Right renal pelvis (tissue), 4 donors: ENCODE results near the gene KIAA1217. TPM values are rescaled to one million over a fixed set of nuclear protein-coding genes. Genes with fewer than 3 reads are reported as not detected.

Source experiments
- DNase-seq, 4 donors: peaks; one replicate each; pipeline ENCODE4 v3.0.0-alpha.2; 2013; ENCODE audit warnings: low read depth in 4 of 4, low spot score in 3 of 4, missing footprints in 1 of 4
- polyA plus RNA-seq, 4 donors: library from polyadenylated mRNA; unstranded; fragments of 120-200 nt; gene quantifications; one replicate each; pipeline ENCODE4 v1.2.1, GENCODE V29; 2013; ENCODE audit not compliant: insufficient read length in 4 of 4

KIAA1217 gene
- polyA plus RNA-seq, 4 donors = 77.7 to 94.6 (median 84.9) TPM

DNA sequence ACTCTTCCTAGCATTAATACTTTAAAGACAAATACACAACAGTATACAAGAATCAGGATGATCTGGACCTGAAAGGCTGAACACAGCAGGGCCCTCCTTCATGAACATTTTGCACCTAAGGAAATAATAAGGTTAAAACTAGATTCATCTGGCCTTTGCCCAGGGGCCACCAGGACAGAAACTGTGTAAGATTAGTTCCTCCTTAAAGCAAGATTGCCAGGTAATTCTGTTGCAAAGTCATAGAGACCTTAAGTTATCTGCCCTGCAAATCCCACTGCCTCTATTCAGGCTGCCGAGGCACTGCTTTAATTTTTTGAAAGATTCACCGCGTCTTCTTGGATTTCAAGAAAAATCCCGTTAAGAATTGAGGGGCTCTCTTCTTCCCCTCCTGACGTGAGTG is 1.6 kb upstream of the KIAA1217 start:
- no peak for DNase-seq

DNA sequence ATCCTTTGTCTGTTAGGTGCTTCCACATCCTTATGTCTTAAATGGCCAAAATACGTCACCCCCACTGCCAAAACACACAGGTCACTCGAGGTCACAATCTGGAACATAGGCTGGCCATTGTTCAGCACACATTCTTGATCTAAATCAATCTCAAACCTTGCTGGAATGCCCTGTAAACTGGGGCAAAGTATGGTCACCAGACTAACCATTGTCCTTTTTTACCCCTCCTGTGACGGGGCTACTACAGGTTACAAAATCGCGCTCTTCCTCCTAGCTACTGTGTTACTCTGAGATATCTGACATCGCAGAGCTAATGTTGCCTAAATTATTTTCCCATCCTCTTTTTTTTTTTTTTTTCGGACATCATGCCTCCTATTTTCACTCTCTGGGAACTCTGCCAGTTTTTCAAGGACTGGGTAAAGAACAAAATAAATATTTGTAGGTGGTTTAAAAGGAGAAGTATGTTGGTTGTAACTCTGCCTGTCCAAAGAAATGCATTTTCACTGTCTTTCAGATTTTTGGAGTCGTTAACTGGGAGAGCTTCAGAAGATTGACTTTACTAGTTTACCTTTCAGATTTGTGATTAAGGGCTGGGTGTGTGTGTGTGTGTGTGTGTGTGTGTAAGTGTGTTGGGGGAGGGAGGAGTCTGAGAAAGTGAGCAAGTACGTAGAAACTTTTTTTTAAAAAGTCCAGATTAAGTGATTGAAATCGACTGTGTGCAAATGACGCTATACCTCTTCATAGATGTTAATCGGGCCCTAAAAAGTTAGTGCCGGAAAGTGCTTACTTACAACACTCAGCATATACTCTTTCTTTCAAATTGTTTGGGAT is 942 bp upstream of the KIAA1217 start:
- peak in 2 of 4 donors; percentile 32 to 47 for DNase-seq

DNA sequence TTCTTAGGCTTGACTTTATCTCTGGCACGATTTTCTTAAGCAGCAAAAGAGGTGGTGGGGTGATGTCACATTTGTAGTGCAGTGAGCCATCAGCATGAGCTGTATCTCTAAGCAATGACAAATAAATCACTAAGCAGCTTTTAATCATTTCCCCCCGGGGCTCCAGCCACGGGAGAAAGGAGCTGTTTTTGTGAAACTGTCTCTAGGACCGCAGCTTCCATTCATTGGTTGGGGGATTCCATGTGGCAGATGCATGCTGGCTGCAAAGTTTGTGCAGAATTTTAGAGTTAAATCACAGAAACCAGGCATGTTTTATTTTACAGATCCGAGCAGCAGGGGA is 464 bp downstream of the KIAA1217 start:
- peak in 3 of 4 donors; percentile 29 to 56 (median 30) for DNase-seq

DNA sequence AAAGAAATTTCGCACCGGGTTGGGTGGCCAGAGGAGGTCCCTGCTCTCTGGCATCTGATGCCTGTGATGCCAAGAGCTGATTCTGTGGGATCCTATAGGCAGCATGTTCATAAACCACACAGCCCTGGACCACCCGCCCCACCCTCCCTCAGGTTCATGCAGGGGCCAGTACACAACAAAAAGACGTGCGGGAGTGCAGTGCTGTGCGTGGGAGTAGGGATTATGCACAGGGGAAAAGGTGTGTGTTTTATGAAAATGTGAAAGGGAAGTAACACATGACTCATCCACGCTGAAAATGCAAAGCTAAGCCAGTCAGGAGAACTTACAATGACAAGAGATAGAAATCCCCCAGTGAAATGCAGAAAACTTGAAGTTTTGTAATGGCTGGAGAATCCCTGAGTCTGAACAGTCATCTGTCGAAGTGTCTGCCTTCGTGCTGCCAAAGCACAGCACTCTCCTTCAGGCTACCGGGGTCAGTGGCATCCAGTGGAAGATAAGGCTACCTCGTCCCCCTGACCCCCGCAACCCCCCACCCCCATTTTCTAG is 1.1 kb downstream of the KIAA1217 start:
- DNase-seq = peak in 1 of 4 donors; percentile 45

DNA sequence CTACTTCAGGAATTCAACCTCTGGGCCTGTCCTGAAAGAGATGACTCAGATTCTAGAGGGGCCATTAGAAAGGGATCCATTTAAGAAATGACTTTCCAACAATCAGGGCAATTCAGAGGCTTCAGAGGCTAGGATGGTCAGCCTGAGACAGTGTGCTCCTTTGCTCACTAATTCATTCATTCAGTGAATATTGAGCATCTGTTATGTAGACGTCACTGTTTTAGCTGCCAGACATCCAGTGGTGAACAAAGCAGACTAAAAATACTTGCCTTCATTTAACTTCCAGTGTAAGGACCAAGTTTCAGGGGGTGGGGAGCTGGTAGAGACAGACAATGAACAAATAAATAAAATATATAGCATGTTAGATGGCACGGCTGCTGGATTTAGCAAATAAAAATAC is 1.6 kb downstream of the KIAA1217 start:
- DNase-seq = no peak

DNA sequence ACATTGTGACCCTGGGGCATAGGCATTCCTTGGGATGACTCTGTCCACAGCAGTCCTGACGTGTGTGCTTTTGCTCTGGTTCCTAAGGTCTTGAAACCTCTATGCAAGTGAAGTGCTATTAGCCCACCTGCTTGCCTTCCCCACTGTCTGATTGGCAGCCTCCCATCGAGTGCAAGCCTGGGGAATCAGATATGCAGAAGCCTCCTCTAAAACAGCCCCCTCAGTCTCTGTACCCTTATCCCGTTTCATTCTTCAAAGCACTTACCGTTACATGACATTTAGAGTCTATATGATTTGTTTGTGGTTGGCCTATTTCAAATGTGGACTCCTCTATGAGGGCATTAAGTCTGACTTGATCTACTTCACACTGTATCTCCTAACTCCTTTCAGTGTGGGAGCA is 4.3 kb downstream of the KIAA1217 start:
- no peak for DNase-seq

DNA sequence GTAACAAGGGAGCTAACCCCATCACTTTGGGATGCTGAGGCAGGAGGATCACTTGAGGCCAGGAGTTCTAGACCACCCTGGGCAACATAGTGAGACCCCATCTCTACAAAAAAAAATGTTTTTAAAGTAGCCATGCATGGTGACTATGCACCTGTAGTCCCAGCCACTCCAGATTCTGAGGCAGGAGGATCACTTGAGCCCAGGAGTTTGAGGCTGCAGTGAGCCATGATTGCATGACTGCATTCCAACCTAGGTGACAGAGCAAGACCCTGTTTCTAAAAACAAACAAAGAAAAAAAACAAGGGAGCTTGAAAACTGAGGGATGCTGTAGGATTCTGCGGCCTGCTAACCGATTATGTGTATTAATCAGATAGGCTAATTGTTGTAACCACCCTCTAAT is 4.9 kb downstream of the KIAA1217 start:
- no peak for DNase-seq

DNA sequence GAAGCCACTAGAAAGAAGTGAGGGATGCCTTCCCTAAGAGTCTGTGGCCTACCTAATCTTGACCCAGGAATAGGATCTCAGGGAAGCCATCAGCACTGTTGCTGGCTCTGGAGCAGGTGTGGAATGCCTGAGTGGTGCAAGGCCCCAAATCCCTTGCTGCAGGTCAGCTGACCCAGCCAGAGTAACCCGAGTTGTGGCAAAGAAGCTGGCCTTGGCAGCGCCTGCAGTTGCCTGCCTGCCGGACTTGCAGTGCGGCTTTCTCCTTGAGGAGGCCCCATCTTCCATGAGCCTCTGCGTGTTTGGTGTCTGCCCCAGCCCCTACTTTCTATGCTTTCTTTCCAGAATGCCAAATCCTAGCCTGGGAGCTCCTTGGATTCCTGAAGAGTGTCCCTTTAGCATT is 5.8 kb downstream of the KIAA1217 start:
- no peak for DNase-seq

DNA sequence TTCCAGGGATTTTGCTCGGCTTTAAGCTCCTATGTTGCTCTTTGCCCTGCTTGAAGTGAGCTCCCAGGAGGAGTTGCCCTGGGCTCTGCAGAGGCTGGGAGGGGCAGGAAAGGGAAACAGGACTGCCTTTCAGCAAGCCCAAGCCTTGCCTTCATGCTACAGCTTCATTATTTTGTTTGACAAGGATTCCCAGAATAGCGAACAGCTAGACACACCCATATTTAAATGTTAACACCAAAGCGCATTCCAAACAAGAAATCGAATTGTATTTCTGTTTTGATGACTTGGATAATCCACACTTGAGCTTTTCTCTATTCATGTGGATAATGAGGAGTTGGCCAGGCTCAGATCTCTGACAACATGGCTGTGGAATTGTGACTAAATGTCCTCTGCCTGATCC is 6.3 kb downstream of the KIAA1217 start:
- no peak for DNase-seq

DNA sequence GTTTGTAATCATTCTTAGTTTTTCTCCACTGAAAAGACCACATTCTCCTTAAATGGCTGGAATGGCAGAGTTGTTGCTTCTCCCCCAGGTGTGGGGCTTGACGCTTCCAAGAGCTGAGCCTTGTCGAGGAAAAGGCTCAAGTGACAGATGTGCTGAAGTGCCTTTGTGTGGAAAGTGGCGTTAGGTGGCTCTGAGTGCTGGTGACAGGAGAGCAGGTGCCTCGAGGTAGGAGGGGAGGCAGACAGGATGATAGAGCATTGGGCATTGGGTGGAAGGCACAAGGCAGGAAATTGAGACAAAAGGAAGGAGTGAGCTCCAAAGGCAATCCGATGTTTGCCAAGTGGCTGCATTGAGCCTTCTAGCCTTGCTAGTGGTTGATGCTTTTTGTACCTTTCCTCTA is 6.7 kb downstream of the KIAA1217 start:
- no peak for DNase-seq

DNA sequence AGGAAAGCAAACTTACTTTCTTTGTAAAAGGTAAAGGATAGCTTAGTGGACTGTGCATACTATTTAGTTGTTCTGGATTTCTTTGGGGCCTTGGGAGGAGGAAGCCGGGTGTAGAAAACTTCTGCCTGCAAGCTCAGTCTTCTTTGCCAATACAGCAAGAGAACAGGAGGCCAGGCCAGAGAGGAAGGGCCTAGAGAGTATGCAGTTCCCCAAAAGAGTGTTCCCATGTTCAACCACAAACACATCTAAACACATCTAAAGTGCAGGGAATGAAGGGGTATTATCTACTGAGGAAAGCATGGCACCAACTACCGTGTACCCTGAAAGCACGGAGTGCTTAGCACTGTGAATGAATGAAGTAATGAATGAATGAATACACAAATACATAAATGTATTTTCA is 11.0 kb downstream of the KIAA1217 start:
- DNase-seq = no peak

DNA sequence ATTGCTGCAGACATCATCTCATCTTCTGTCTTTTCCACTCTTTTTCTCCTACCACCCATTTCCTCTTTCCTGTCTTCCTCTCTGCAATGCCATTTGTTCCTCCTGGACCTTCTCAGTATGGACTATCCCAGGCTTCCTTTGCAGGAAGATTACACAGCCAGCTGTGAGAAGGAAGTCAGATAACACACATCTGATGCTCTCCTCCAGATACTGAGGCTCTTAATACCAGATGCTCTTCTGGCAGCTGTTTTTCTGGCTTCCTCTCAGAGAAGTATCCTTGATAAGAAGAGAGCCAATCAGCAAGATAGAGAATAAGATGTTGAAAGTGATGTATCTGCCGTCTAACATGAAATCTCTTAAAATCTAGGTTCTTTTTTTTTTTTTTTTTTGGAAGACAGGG is 14.4 kb downstream of the KIAA1217 start:
- DNase-seq = no peak

DNA sequence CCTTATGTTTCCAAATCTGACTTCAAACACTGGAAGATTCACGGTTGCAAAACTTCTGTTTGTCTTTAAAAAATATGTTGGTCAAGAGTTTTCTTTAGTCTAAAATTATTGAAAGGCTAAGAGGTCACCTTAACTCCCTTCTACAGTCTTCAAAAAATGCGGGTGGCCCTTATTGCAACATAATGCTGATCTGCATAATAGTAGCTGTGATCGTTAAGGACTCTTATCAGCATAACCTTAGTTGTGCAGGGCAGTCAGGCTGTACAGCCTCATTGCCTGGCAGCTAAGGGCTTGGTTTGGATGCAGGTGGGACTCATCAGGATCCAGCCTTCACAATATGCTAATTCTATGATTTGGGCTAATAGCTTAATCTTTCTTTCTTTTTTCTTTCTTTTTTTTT is 15.0 kb downstream of the KIAA1217 start:
- DNase-seq = peak in 1 of 4 donors; percentile 38

DNA sequence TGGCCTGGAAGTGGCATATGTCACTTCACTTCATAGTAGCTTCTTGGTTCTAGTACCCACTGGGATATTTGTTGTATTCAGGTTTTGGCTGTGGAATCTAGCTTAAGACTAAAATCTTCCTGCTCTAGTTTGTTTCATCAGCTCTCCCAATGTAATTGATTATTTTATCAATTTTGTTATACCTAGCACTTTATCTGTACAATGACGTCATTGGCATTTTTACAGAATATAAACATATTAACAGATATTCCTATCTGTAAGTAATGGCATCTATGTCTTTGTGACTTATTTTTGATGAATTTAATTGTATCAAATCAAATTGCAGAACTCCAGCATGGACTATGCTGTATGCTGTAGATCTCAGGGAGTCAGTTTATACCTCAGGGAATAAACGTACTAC is 19.7 kb downstream of the KIAA1217 start:
- DNase-seq = no peak

DNA sequence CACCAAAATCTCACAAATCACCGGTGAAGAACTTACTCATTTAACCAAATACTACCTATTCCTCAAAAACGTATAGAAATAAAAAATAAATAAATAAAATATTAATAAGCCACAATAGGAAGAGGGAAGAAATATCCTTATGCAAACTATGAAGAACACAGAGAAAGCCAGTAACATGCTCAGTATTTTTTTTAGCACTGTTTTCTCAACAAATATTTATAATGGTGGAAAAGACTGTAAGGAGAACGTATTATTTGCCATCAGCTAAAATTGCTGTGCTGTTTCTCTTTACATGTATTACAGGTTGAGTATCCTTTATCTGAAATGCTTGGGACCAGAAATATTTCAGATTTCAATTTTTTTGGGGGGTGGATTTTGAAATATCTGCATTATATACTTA is 21.0 kb downstream of the KIAA1217 start:
- DNase-seq = no peak

DNA sequence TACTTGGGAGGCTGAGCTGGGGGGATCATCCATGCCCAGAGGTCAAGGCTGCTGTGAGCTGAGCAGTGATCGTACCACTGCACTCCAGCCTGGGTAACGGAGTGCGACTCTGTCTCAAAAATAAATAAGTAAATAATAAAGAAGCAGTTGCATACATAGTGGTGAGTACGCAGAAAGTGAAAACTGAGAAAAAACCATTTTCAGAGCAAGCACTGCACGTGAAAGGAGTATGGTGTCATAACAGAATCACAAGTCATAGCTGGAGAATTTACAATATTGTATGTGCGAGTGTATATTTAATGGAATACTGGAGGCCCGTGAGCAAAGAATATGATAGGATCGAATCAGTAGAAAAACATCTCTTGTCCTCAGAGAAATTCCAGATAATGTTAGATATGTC is 22.3 kb downstream of the KIAA1217 start:
- no peak for DNase-seq

DNA sequence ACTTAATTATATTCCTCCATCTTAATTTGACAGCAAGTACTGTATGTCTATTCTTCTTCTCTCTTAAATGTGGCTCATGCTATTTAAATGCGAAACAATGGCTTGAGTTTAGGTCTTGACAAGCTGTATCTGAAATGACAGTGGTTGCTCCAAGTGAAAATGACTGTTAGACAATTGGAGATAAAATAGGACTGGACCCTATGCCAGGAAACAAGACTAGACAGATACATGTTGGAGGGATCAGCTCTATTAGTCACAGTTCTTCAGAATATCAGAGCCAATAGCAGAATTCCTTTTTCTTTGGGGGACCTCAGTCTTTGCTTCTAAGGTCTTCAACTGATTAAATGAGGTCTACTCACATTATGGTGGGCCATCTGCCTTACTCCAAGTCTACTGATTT is 25.8 kb downstream of the KIAA1217 start:
- no peak for DNase-seq

DNA sequence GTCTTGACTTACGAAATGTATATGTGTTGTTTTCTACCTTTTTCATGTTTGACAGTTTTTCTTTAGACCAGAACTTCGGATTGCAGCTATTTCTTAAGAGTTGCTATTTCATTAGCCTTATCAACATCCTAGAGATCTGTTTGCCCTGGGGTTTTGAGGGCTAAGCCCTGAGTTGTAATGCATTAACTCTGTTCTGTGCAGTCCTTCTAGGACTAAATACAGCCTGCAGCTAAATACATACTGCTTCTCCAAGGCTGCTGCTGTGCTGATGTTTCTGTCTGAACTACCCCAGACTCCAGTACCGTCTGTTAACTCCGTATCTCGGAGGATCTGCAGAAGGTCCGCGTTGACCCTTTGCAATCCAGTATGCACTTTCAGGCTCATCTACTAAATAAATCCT is 26.5 kb downstream of the KIAA1217 start:
- DNase-seq = no peak

DNA sequence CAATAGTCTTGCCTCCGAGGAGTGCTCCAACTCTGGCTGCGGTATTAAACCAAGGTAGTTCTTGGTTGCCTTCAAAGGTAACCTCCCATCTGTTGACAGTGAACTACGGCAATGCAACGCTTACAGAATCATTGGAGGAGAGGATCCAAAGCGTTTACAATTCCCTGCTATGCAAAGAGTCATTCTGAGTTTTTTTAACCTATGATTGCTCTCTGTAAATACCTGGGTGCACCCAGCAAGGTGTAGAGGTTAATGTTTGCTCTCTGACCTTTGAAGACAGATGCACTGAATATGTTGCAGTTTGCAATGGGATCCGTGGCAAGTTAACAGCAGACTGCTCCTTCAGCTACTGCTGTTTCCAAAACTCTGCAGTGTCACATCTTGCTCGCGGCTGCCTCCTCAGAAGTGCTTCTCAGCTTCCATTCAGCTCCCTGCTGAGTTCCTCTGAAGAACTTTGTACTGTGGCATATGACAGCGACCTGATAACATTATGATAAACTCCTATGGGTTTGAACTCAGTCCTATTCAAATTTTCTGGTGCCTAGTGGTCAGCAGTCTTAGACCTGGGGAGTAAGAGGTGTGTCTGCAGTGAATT is 29.0 kb downstream of the KIAA1217 start:
- no peak for DNase-seq

DNA sequence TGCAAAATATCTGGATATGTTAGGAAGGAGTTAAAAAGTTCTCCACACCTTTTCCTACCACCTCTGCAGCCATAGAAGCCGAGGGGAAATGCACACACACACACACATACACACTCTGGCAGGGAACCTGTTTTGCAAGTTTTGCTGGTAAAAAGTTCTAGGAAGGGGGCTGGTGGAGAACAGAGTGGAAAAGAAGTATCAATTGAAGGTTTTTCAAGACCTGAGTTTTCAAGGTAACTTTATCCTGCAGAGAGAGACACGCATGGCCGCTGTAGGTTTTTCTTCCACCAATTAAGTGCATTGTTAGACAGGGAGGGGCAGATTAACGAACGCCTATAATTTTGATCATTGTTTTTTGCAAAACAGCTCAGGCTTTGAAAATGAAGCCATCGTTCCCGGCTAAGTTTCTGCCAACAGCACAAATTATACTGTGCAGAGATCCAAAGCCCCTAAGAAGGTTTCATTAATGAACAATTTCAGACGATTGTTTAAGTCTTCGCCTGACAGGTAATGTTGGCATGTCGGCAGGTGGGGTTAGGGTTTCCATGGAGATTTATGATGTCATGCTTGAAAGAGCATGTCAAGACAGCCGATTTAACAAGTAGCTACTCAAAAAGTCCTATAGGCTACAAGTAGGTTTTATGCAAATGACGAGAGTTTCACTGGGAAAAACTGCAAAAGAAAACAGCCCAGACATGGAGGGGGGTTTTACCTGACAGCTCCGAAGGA is 29.7 kb downstream of the KIAA1217 start:
- DNase-seq = peak in 2 of 4 donors; percentile 52 to 57

DNA sequence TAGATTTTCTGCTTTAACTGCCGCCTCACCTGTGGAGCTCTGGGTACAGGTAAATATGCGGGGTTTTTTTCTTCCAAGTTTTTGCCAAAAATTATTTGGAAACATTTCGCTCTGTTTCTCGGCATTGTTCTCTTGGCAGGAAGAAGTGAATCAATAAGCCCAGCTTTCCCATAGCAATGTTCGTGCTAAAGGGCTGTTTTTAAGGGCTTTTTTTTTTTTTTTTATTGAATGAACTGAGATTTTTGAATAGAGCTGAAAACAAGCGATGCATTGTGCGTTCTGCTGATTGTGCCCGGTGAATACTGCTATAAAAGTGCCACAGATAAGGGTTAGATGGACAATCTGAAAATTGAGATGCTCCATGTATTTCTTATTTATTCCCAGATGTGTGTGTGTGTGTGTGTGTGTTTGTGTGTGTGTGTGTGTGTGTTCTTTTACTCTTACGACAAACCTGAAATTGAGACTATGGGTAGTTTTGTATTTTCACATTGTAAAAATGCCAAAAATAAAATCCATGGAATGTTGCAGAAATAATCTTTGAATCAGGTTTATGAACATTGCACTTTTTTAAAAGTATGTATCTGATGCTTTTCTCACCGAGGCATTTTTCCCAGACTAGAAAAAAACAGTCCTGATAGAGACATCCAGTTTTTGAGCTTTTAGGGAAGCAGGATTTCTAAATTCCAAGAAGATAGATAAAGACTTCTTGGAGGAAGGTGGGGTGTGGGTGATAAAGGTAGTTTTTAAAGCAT is 30.5 kb downstream of the KIAA1217 start:
- DNase-seq = no peak
